ENCODE measurements around the gene CHL1.

Gene CHL1

DNA sequence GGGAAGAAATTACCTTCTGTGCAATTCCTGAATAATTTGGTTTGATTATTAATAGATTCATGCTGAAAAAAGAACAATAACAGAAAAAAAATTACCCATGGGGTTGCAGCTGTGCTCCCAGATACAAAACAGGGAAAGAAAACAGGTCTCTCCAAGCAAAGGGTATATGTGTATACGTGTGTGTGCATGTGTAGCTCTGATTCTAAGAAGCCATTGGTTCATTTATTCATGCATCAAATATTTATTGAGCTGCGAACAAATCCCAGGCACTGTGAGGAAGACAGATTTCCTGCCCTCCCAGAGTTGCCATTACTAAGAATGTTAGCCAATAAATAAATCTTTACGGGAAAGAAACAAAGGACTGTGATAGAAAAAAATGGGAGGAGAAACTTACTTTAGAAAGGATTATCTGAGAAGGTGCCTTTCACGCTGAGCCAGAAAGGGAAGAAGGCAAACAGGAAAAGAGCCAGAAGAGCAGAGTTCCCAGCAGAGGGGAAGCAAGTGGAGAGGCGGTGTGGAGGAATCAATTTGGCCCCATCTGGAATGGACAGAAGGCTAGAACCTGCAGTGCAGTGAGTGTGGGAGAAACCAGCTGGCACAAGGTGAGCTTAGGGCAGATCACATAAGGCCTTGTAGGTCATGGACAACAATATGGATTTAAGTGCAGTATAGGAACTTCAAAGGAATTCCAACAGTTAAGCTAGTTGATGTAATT lies 20.7 kb downstream of the CHL1 start:
- no peak for DNase-seq

DNA sequence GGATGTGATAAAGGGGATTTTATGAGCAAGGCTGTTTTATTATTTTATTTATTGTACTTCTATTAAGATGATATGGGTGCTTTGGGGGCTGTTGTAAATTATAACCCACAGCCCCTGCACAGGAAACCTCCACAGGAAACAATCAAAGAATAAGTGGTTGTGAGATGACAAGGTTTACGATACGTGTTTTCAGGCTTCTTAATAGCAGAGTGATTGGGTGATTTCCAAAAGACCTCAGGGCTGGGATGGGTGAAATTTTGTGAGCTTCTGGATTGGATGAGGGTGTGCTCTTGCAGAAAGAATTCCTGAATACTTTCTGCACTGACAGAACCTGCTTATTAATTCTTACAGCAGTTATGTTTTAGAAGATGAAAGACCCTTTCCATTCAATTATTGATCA lies 21.4 kb downstream of the CHL1 start:
- no peak for DNase-seq

GRCh38 chr3:228442-229182 lies 32.0 kb downstream of the CHL1 start:
- no peak for DNase-seq

DNA sequence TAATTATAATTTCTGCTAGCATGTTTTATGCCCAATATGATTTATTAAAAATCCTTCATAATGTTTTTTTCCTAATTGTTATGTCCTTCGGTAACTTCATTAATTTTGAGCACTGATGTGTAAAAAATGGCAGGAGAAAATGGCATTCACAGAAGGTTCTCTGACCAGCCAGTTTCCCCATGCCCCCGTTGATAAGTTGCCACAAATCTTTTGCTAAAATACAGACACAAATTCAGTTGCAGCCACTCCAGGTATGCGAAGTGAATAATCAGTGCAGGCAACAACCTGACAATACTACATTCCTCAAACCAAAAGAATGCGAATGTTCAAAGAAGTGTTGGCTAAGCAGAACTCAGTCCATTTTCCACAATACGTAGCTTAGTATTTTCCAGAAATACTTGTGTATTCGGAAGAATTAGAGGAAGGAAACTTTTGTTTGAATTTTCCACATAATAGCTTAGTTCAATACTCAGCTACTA lies 32.7 kb downstream of the CHL1 start:
- DNase-seq = no peak

- no peak for DNase-seq
These were observed 40.3 kb downstream of the CHL1 start for GRCh38 chr3:236881-237280.

DNA sequence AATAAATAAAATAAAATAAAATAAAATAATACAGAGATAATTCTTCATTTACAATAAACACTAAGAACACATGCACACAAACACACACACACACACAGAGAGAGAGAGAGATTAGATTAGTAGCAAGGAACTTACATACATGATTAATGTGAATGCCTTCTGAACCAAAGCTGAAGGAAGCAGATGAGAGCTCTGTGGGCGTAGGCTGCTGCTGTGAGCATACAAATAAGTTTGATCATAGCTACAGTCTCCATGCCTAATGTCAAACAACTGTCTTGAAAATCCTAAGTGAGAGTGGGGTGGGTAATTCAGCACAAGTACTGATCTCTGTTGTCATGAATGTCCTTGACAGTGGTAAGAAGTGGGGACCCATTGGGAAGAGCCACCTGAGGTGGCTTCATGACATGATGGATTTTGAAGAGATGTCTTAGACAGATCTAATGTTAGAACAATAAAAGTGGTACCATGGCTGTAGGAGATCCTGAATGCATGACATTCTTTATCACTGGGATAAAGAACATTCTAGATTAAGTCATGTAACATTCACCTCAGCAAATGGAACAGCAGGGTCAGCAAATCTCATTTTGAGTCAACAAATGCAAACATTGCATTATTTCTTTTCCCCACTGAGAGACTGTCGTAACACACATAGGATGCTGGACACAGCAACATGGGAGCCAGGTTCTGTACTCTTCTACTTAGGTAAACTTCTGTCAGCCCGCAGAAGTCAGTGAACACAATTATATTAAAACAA lies 46.2 kb downstream of the CHL1 start:
- no peak for DNase-seq

- DNase-seq = no peak
These were observed 46.8 kb downstream of the CHL1 start for GRCh38 chr3:243356-243725.

GRCh38 chr3:244041-244440 lies 47.5 kb downstream of the CHL1 start:
- no peak for DNase-seq

GRCh38 chr3:247916-248315 lies 51.4 kb downstream of the CHL1 start:
- DNase-seq = no peak

GRCh38 chr3:248864-249520 lies 52.4 kb downstream of the CHL1 start:
- DNase-seq = no peak

DNA sequence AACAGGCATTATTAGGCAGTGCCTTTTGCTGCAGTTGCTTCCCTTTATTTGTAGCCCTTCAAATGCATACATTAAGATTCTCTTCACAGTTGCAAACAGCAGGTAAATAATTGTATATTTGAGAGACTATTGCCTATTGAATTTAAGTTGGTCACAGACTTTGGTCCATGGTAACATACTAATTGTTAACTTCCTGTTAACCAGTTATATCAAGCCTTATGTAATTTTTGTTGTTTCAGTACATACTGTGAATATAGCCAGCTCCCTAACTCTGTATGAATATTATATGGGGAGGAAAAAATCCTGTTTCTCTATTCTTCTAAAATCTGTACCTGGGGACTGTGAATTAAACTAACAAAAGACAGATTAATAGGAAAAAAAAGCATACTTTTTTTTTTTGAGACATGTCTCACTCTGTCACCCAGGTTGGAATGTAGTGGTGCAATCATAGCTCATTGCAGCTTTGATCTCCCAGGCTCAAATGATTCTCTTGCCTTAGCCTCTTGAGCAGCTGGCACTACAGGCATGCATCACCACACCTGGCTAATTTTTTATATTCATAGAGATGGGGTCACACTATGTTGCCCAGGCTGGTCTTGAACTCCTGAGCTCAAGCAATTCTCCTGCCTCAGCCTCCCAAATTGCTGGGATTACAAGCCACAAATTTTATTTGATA lies 53.2 kb downstream of the CHL1 start:
- no peak for DNase-seq

DNA sequence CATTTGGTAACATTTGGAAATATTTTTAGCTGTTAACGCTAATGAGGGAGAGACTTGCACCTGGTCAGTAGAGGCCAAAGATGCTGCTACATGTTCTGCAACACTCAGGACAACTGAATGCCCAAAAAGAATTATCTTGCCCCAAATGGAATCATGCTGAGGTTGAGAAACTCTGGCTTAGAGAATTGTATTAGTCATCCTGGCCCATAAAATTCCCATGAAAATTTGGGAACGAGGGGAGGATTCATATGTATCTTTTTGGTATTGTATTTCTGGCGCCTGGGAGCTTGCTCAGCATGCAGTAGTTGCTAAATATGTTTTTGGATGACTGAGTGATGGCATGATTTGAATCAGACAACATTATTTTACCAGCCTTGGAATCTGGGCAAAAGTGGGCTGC lies 59.9 kb downstream of the CHL1 start:
- no peak for DNase-seq

- no peak for DNase-seq
These were observed 61.3 kb downstream of the CHL1 start for GRCh38 chr3:257826-258225.

DNA sequence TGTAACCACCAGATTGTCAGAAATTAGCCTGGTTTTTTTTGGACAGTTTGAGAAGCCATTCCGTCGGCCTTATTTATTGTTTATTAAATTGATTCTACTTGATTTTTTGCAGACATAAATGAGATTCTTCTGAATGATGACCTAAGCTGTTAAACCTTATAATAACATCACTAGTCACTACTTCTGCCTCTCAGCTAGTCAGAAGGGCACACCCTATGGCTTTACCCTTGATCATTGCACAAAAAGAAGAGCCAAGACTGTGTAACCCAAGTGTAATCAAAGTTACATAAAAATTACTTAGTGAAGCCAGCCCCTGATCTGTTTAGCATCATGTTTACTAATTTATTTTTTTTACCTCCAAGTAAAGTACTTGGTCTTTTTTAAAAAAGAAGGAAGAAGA lies 64.3 kb downstream of the CHL1 start:
- no peak for DNase-seq

- DNase-seq = no peak
These were observed 66.8 kb downstream of the CHL1 start for GRCh38 chr3:263393-263792.

- no peak for DNase-seq
These were observed 68.0 kb downstream of the CHL1 start for GRCh38 chr3:264394-265156.

- no peak for DNase-seq
These were observed 70.5 kb downstream of the CHL1 start for GRCh38 chr3:267101-267500.

GRCh38 chr3:270688-271087 lies 74.1 kb downstream of the CHL1 start:
- DNase-seq = no peak

- DNase-seq = no peak
These were observed 78.4 kb downstream of the CHL1 start for GRCh38 chr3:274927-275326.

- no peak for DNase-seq
These were observed 81.3 kb downstream of the CHL1 start for GRCh38 chr3:277873-278272.

DNA sequence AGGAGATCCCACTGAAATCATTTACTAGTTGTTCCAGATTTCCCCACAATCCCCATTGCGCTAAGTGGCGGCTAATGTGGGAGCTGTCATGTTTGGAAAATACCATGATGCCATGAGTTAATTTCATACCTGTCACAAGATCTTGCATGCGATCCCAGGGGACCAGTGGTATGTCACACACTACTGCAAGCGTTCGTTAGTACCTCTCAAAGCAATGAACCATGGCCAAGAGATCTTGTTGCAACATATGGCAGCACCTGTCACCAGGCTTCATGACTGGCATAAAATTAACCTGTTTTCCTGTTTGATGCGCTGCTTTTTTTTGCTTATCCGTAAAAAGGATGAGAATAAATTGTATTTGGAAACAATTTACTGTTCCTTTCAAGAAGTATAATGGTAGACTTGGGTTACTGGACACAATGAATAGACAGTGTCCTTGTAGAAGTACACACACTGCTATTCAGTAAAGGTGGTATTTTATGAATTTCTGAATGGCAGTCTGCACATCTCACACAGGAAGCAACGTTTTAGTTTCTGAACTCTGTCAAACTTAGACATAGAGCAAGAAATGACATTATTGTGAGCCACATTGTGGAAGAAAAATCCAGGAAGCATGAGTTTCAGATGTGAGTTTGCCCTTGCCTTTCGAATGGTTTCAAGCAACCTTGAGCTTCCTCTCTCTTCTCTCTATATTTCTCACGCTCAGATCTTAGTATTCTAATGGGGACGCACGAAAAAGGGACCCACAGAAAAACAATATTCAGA lies 81.9 kb downstream of the CHL1 start:
- DNase-seq = peak in 1 of 2 donors; percentile 47
